HEK293 (cell line): Measurements from ENCODE around the gene CBLIF.

Experiments used
- FEZF1 ChIP-seq: fragments of 450-650 bp; formaldehyde crosslinking; IDR thresholded peaks from 2 replicates; pipeline ENCODE4 v1.5.1; 2016; ENCODE audit warnings: missing biosample characterization, missing genetic modification characterization
- GLIS2 ChIP-seq: fragments of 450-650 bp; formaldehyde crosslinking; IDR thresholded peaks from 2 replicates; pipeline ENCODE4 v1.5.1; 2016; ENCODE audit warnings: missing biosample characterization, missing genetic modification characterization
- KLF1 ChIP-seq: fragments of 450-650 bp; formaldehyde crosslinking; IDR thresholded peaks from 2 replicates; pipeline ENCODE4 v1.5.1; 2016; ENCODE audit warnings: missing biosample characterization, missing genetic modification characterization
- KLF10 ChIP-seq: fragments of 450-650 bp; IDR thresholded peaks from 2 replicates; pipeline ENCODE4 v1.5.1; 2018; ENCODE audit warnings: missing biosample characterization, mild to moderate bottlenecking, missing genetic modification characterization
- KLF7 ChIP-seq: fragments of 450-650 bp; formaldehyde crosslinking; IDR thresholded peaks from 2 replicates; pipeline ENCODE4 v1.5.1; 2016; ENCODE audit warnings: missing biosample characterization, missing genetic modification characterization, borderline replicate concordance
- REST ChIP-seq: fragments of 450-650 bp; formaldehyde crosslinking; IDR thresholded peaks from 2 replicates; pipeline ENCODE4 v1.5.1; 2016; ENCODE audit warnings: missing biosample characterization, missing genetic modification characterization
- SCRT2 ChIP-seq: fragments of 450-650 bp; formaldehyde crosslinking; IDR thresholded peaks from 2 replicates; pipeline ENCODE4 v1.5.1; 2016; ENCODE audit warnings: missing biosample characterization, missing genetic modification characterization
- TCF7L2 ChIP-seq: IDR thresholded peaks from 2 replicates; pipeline ENCODE4 v1.6.1; 2011; ENCODE audit warnings: low read depth, mild to moderate bottlenecking, inconsistent platforms, low read length, moderate library complexity, borderline replicate concordance
- WT1 ChIP-seq: fragments of 450-650 bp; formaldehyde crosslinking; IDR thresholded peaks from 2 replicates; pipeline ENCODE4 v1.5.1; 2016; ENCODE audit warnings: missing biosample characterization, missing genetic modification characterization
- ZBTB11 ChIP-seq: fragments of 450-650 bp; formaldehyde crosslinking; conservative IDR thresholded peaks from 2 replicates; pipeline ENCODE4 v1.5.1; 2016; ENCODE audit warnings: low read depth, missing biosample characterization, missing genetic modification characterization
- ZBTB21 ChIP-seq: fragments of 450-650 bp; formaldehyde crosslinking; IDR thresholded peaks from 2 replicates; pipeline ENCODE4 v1.5.1; 2017; ENCODE audit warnings: missing biosample characterization, missing genetic modification characterization
- ZBTB26 ChIP-seq: fragments of 450-650 bp; formaldehyde crosslinking; optimal IDR thresholded peaks from 2 replicates; pipeline ENCODE3; 2016; ENCODE audit warnings: missing biosample characterization, mild to moderate bottlenecking, missing genetic modification characterization
- ZBTB44 ChIP-seq: fragments of 450-650 bp; IDR thresholded peaks from 2 replicates; pipeline ENCODE4 v1.5.1; 2018; ENCODE audit warnings: missing biosample characterization, mild to moderate bottlenecking, missing genetic modification characterization
- ZEB2 ChIP-seq: fragments of 450-650 bp; formaldehyde crosslinking; IDR thresholded peaks from 2 replicates; pipeline ENCODE4 v1.5.1; 2016; ENCODE audit warnings: missing biosample characterization, missing genetic modification characterization
- ZFP37 ChIP-seq: fragments of 450-650 bp; formaldehyde crosslinking; IDR thresholded peaks from 2 replicates; pipeline ENCODE4 v1.5.1; 2016; ENCODE audit warnings: missing biosample characterization, missing genetic modification characterization
- ZIC2 ChIP-seq: fragments of 450-650 bp; formaldehyde crosslinking; IDR thresholded peaks from 2 replicates; pipeline ENCODE4 v1.5.1; 2016; ENCODE audit warnings: missing biosample characterization, missing genetic modification characterization
- ZNF133 ChIP-seq: fragments of 450-650 bp; formaldehyde crosslinking; IDR thresholded peaks from 2 replicates; pipeline ENCODE4 v1.5.1; 2016; ENCODE audit warnings: missing biosample characterization, missing genetic modification characterization
- ZNF140 ChIP-seq: fragments of 450-650 bp; formaldehyde crosslinking; IDR thresholded peaks from 2 replicates; pipeline ENCODE4 v1.5.1; 2016; ENCODE audit warnings: missing biosample characterization, missing genetic modification characterization
- ZNF175 ChIP-seq: fragments of 450-650 bp; formaldehyde crosslinking; IDR thresholded peaks from 2 replicates; pipeline ENCODE4 v1.5.1; 2016; ENCODE audit warnings: missing biosample characterization, missing genetic modification characterization
- ZNF37A ChIP-seq: fragments of 450-650 bp; IDR thresholded peaks from 2 replicates; pipeline ENCODE4 v1.5.1; 2018; ENCODE audit warnings: missing biosample characterization, missing genetic modification characterization
- ZNF433 ChIP-seq: fragments of 450-650 bp; formaldehyde crosslinking; IDR thresholded peaks from 2 replicates; pipeline ENCODE4 v1.5.1; 2016; ENCODE audit warnings: missing biosample characterization, missing genetic modification characterization, low read depth
- ZNF513 ChIP-seq: fragments of 450-650 bp; IDR thresholded peaks from 2 replicates; pipeline ENCODE4 v1.5.1; 2018; ENCODE audit warnings: missing biosample characterization, missing genetic modification characterization
- ZNF530 ChIP-seq: fragments of 450-650 bp; formaldehyde crosslinking; IDR thresholded peaks from 2 replicates; pipeline ENCODE4 v1.5.1; 2016; ENCODE audit warnings: low read depth, missing biosample characterization, missing genetic modification characterization
- ZNF580 ChIP-seq: fragments of 450-650 bp; formaldehyde crosslinking; IDR thresholded peaks from 2 replicates; pipeline ENCODE4 v1.5.1; 2016; ENCODE audit warnings: missing biosample characterization, missing genetic modification characterization
- ZSCAN30 ChIP-seq: fragments of 450-650 bp; IDR thresholded peaks from 2 replicates; pipeline ENCODE4 v1.5.1; 2018; ENCODE audit warnings: missing biosample characterization, mild to moderate bottlenecking, missing genetic modification characterization, moderate library complexity

CBLIF gene

GRCh38 chr11:59810189-59810910 lies 34.9 kb downstream of the CBLIF start, which contains the start of gene MRPL16 (continued):
- TF ChIP-seq REST (tag by site-specific recombination) (no peak), ZNF37A (tag by site-specific recombination) (no peak), ZNF175 (tag by site-specific recombination) (no peak), ZFP37 (peak; percentile 65), ZSCAN30 (tag by site-specific recombination) (0 out of 2 replicates have a peak, but pooled peaks have one; percentile 36), ZNF580 (tag by site-specific recombination) (peak; percentile 77), WT1 (tag by site-specific recombination) (no peak), ZNF513 (tag by site-specific recombination) (peak; percentile 13; the same call in 1 of the 2 replicates), ZBTB21 (tag by site-specific recombination) (0 out of 2 replicates have a peak, but pooled peaks have one; percentile 45), ZEB2 (tag by site-specific recombination) (no peak), ZBTB26 (tag by site-specific recombination) (peak; percentile 37), ZNF140 (tag by site-specific recombination) (no peak), KLF1 (tag by site-specific recombination) (peak; percentile 78), KLF10 (tag by site-specific recombination) (peak; percentile 46; the same call in 1 of the 2 replicates), ZBTB44 (tag by site-specific recombination) (0 out of 2 replicates have a peak, but pooled peaks have one; percentile 26), TCF7L2 (peak; percentile 76; the same call in 1 of the 2 replicates), ZNF133 (tag by site-specific recombination) (no peak), ZNF530 (tag by site-specific recombination) (no peak), GLIS2 (tag by site-specific recombination) (peak; percentile 64; the same call in 1 of the 2 replicates), ZIC2 (tag by site-specific recombination) (peak; percentile 8; the same call in 1 of the 2 replicates), KLF7 (tag by site-specific recombination) (peak; percentile 95), ZBTB11 (peak; percentile 99), SCRT2 (tag by site-specific recombination) (0 out of 2 replicates have a peak, but pooled peaks have one; percentile 33), FEZF1 (no peak), ZNF433 (tag by site-specific recombination) (no peak)
- TF ChIP-seq, all 188 proteins: peak for 51
